NCI-H2196 (cell line): ENCODE measurements around the gene PARD3.
A peak's percentile ranks its signal among the peaks of the same experiment; 100 is the strongest.

ENCODE experiments used
- DNase-seq: peaks from one replicate; lab custom pipeline; 2025; ENCODE audit not compliant: unreplicated experiment; lab: John Stamatoyannopoulos, UW

PARD3 gene

DNA sequence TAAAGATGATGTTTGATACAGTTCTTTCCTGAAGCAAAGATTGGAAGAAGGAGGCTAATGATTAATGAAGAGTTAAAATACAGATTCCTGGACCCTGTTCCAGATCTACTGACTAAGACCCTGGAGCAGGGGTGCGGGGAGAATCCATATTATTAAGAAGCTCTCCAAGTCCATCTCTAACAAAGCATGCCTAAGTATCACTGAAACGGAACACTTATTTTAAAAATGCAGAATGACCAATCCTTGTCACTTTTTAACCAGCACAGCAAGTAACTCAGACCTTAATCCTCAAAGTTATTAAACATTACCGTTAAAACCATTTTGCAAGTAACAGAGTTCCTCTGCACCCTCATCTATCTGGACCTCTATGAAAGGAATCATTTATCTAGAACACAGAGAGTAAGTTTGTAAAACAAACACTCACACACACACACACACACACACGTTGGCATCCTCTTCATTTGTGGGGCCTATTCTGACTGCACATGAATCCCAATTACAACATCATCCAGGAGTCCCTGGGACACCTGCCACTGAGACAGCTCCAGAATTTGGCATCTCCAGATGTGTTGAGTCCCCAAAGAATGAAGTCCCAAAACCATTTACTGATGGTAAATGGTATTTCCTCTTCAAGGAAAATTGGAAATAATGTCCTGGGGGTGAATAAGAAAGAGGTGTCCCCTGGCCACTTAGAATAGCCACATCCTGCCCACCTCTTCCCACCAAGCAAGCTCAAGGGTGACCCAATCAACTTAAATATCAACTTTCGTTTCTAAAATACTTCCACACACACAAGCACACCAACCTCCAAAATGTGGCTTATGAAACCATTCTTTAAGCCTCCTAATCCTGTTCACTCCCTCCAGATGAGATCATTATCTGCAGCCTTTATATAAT lies 117.5 kb downstream of the PARD3 start:
- no peak for DNase-seq

DNA sequence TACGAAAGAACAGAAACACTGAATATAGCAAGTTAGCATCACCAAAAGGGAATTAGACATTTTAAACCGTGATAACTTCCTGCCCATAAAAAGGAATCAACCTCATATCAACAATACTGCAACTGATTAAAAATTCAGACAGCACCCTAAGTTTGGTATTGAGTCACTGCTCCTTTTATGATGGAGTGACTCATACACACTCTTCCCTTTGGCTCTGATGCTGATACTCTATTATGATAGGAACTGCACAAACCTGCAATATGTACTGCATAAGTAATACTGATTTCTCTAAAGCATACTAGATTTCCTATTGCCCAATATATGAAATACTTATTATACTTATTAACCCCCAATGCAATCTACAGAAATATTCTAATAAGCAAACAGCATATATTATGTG lies 118.7 kb downstream of the PARD3 start:
- no peak for DNase-seq

DNA sequence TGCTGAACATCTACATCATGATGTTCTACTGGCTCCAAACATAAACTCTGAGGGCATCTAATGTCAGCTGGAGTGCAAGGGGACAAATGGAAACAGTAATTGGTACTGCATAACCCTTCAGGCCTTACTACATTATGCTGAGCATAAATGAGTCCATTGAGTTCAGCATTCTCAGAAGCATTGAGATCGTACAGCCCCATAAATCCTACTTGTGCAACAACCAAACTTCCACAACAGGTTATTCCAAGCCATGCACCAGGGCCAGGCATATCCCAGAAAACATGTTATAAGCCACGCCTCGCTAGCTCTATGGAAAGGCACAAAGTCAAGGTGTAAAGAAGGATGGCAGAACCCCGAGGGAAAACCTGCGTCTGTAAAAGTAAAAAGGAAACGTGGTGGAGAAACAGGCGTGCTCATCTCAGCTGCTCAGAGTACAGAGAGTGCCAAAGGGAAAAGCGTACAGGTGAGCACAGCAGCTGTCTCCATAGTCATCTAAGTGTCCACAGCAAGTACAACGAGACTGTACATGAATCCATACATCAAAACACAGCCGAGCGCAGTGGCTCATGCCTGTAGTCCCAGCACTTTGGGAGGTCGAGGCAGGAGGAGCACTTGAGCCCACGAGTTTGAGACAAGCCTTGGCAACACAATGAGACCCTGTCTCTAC lies 124.6 kb downstream of the PARD3 start:
- DNase-seq, result no peak

DNA sequence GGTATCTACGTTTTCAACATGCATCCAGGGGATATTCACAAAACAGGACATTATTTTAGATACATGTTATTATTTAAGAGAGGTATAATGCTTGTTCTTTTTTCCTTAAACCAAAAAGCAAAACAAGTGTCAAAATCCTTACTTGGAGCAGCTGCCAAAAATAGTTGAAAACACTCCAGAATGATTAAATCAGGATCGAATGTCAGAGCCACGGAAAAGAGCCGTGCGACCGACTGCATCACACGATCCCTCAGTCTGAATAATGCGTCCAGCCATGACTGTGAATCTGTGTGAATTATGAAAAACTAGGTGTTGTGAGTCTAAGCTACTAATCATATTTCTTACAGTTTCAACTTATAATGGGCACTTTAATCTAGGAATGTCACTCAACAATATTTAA lies 126.0 kb downstream of the PARD3 start:
- DNase-seq, result peak; percentile 25

DNA sequence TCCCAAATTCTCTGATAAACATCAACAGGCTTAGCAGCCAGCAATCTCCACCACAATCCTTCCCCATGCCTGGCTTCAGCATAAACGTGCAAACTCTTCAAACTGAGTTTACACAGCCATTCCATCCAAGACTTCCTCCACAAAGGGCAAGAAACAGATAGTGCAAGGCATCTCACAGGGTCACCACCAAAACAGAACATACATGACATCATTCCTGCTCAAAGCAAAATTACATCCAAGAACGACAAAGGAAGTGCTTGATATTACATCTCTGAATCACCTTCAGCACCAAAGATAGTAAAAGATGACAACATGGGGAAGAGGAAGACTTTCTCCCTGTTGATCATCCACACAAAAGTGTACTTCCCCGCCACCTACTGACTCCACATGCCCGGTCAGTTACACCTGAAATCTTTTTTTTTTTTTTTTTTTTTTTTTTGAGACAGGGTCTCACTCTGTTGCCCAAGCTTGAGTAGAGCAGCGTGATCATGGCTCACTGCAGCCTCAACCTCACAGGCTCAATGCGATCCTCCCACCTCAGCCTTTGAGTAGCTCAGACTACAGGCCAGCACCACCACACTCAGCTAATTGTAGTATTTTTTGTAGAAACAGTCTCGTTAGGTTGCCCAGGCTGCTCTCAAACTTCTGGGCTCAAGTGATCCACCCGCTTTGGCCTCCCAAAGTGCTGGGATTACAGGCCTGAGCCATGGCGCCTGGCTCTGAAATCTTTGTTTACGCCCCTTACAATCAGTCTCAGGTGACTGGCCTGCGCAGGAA lies 127.5 kb downstream of the PARD3 start:
- DNase-seq, result no peak

DNA sequence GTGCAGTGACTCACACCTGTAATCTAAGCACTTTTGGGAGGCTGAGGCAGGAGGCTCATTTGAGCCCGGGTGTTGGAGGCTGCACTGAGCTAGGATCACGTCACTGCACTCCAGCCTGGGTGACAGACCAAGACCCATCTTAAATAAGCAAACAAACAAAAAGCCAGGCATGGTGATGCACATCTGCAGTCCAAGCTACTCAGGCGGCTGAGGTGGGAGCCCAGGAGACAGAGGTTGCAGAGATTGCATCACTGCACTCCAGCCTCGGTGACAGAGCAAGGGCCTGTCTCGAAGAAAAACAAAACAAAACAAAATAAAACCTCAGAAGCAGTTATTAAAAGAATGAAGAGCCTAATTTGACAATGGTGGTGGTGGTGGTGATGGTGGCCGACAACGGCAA lies 132.5 kb downstream of the PARD3 start:
- no peak for DNase-seq

DNA sequence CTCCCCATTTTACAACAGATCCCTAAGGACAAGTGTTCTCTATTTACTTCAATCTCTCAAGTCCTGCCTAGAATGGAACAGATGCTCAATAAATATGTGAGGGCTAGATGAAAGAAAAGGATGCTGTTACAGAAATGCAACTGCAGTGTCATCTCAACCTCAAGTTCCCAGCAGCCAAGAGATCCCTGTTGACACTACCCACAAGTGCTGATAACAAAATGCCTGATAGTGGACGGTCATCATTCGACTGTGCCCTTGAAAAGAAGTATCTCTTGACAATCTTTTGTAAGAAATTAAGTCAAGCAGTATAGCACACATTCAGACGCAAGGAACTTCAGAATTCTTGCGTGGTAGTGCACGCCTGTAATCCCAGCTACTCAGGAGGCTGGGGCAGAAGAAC lies 133.2 kb downstream of the PARD3 start:
- no peak for DNase-seq

DNA sequence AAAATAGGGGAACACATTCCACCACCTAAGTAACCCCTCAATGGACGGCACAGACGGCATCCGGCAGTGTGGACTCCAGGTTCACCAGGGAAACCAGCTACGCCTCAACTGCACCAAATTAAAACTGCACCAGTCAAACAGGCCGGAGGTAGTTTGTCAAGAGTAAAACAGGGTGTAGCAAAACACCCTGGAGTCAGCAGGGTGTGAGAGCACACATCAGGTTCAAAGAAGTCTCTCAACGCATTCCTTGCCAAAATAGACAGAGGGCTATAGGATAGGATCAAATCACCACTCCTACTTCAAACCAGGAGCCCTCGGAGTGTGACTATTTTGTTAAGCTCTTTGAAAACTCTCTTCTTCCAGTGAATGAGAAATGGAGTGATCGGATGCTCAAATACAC lies 135.9 kb downstream of the PARD3 start:
- no peak for DNase-seq

DNA sequence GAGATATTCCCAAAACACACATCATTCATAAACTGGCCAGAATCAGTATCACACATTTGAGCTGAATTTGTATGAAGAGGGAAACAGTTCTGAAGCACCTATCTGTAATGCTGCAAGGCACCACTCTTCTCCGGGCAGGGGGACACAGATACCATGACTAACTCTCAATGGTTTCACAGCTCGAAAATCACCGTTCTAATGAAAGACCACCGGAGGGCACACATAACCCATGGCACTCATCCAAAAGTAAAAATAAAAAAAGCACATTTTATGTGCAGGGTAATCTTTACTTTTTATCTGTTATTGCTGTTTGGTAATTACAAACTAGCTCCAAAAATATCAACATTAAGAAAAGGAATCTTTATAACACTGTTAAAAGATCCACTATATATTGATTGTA lies 137.5 kb downstream of the PARD3 start:
- DNase-seq, result no peak

DNA sequence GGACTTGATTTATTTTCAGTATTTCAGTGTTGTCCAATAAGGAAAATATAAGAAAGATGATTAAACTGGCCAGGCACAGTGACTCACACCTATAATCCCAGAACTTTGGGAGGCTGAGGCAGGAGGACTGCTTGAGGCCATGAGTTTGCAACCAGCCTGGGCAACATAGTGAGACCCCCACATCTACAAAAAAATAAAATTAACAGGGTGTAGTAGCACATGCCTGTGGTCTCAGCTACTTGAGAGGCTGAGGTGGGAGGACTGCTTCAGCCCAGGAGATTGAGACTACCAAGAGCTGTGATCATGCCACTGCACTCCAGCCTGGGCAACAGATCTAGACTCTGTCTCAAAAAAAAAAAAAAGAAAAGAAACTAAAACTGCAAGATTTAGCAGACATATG lies 138.0 kb downstream of the PARD3 start:
- DNase-seq, result no peak

DNA sequence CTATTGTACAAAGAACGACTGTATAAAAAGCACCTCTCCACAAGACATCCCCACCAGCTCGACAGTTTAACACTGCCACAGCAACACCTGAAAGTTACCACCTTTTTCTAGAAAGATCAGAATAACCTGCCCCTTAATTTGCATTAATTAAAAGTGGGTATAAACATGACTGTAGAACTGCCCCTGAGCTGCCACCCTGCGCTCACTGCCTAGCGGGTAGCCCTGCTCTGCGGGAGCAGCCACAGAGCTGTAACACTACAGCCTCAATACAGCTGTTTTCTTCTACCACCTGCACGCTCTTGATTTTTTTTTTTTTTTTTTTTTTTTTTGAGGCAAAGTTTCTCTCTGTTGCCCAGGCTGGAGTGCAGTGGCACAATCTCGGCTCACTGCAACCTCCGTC lies 140.9 kb downstream of the PARD3 start:
- DNase-seq, result no peak

DNA sequence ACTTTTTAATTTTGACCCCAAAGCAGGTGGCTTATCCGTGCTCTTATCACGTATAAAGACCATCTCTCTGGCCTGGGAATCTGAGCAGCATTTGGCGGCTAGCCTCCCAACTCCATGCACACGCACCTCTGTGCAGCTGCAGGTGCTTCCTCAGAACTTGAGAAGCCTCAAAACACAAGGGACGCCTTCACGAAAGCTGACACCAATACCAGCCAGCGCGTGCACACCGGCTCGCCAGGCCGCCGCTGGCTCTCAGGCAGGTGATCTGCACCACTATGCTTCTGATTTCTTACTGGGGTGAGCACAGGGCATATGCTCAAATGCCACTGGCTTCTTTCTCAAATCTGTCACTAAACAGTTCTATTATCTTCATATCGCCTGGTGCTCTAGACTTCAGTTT lies 145.0 kb downstream of the PARD3 start:
- DNase-seq, result peak; percentile 64

DNA sequence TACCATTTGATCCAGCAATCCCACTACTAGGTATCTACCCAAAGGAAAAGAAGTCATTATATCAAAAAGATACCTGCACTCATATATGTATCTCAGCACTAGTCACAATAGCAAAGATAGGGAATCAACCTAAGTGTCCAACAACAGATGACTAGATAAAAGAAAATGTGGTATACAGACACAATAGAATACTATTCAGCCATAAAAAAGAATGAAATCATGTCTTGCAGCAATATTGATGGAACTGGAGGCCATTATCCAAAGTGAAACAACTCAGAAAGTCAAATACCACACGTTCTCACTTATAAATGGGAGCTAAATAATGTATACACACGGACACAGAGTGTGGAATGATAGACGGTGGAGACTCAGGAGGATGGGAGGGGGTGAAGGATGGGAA lies 146.0 kb downstream of the PARD3 start:
- no peak for DNase-seq

DNA sequence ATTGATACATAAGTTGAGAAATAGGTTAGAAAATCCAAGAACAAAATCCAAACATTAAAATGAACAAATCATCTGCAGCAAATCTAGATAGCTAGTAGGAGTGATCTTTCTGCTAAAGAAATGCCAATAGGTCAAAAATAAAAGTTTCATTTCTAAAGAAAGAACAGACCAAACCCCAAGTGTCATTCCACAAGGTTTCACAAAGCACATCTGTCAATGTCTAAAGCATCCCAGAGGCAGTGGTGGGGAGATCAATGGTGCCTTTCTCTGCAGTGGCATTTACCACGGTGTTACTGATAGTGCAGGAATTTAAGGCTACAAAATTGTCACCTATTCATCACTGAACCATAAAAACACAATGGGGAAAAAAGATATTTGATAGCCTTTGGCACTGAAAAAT lies 147.9 kb downstream of the PARD3 start:
- DNase-seq, result no peak

DNA sequence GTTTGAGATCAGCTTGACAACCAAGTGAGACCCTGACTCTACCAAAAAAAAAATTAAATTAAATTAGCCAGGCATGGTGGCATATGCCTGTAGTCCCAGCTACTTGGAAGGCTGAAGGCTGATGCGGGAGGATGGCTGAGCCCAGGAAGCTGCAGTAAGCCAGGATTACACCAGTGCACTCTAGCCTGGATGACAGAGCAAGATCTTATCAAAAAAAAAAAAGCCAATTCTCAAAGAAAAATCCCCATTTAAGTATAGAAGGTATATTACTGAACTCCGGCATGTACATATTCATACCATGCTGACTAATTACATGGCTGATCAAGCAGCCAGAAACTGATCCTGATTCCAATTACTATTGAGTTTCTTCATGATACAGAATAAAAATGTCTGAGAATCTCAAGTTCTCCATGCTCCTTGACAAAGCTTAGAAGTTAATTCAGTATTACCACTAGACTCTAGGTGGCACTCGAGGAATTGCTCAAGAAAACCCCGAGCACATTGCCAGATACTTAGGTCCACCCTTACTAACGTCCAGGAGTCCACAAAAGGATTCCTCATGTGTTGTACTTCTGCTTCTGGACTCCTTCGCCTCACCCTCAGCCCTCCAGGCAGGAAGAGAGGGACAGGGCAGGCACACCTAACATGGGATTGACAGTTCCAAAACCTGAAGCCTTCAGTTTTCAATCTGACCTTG lies 148.9 kb downstream of the PARD3 start:
- no peak for DNase-seq

DNA sequence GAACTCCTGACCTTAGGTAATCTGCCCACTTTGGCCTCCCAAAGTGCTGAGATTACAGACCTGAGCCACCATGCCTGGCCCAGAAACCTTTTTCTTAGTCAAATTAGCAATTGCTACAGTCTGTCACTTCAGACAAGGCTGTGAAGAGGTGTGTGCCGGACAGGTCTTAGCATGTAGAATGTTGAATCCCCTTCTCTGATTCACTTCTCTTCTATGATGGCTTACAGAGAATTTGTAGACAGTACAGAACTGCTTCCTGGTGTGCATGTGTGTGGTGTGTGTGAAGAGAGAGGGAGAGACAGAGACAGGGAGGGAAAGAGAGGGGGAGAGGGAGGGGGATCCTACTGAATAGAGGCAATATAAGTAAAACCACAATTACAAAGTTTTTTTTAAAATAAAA lies 150.4 kb downstream of the PARD3 start:
- DNase-seq, result no peak

DNA sequence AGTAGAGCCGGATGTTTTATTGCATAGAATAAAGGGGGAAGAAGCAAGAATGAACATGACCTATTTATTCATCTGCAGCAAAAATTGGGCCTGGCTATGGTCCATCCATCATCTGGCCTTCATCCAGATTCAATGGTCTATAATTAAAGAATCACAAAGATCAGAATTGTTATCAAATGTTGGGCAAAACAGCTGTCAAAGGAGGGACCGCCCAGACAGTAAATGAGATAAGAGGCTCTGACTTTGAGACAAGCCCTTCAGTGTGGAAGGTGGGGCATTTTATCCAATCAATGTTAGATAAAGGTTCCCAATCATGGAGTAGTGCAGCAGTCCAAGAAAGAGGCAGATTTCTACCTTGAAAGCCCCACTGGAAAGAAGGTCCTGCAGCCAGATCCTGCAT lies 153.5 kb downstream of the PARD3 start:
- no peak for DNase-seq

DNA sequence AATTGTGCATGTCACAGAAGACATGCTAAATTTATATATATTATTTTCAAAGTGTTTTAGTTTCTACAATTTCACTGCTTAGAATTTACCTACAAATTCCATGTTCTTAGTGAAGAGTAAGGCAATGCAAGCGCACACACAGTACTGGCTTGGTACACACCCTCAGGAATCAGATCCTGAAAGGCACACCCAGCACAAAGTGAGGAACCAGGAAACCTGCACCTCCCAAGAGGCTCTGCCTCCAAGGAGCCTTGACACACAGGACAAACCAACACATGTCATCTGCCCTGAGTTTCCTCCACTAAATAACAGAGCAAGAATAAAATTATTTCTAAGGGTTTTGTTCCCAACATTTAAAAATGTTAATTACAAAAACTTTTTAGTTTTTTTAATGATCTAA lies 156.2 kb downstream of the PARD3 start:
- no peak for DNase-seq

DNA sequence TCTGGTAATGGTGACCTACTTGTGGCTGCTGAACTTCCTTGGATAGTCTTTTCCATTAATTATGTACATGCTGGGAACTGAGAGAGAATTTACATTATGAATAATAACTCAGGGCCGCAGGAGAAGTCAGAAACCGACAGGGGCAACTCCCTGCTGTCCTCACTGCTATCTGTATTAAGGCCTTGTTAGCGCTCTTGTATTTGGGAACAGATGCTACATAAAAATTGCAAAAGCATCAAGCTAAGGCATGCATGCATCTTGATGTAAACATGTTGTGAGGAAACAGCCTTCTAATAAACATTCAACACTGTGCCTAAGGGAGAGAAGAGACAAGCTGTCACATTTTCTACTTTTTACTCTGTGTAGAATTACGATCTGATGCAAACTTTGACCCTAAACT lies 158.4 kb downstream of the PARD3 start:
- DNase-seq, result no peak

DNA sequence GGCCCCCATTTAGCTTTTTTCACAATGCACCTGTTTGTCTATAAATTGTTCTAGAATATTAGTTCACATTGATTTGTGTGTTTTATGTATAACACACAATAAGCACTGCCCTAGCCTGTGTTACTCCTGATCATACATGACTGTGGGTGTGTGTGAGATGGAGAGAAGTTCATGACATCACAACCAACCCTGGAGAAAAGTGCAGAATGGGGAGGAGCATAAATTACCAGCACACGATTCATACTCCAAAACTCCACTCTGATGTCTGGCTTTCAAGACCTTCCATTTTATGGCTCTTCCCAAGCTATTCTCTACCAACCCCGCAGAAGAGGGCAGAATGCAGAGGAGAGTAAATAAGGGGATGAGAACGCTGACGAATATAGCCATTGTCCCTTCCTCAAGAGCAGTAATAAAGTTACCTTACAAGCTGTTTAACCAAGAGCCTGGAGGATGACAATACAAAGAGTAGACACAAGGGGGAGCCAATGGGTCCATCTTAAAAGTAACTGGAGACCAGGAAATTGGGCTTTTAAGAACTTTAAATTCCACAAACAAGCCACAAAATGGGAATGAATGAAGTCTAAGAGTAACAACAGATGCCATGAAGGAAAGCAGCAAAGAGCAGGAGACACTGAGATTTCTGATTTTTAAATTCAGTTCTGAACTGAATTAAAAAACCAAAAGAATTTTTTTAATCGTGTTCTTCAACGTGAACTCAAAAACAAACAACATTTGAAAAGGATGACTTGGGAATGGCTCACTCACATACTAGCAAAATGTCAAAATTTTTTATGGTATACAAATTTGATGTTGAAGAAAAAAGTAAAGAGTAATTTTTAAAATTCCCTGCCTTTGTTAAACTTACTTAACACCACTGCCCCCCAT lies 159.6 kb downstream of the PARD3 start:
- peak; percentile 39 for DNase-seq
